SH-SY5Y (cell line): ENCODE results near the gene CKS1B.

Source experiments
- GATA2 ChIP-seq: IDR thresholded peaks from 2 replicates; pipeline ENCODE4 v1.6.1; 2011; ENCODE audit warnings: mild to moderate bottlenecking, low read depth, low read length
- GATA3 ChIP-seq: IDR thresholded peaks from 2 replicates; pipeline ENCODE4 v1.6.1; 2011; ENCODE audit warnings: low read depth, mild to moderate bottlenecking, low read length, moderate library complexity

DNA sequence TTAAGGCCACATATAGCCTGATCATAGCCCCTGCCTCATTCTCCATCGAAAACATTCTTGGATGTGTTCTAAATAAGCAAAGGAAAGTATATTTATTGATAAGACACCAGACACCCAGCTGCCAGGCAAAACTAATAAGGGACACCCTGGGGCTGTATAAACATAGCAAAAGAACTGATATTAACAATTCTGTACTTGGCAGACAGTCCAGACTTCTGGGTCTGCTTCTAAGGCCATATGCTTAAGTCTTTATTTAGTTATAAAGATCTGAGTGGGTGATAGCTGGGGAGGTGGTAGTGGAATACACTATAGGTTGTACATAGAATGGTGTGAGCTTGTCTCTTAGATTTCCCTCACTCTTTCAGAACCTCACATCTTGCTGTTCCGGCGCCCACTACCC, 3.9 kb downstream of the CKS1B start:
- TF ChIP-seq GATA2 (peak; percentile 76), GATA3 (no peak)
